ENCODE measurements around the gene LRP4. TPM values are rescaled to one million over a fixed set of nuclear protein-coding genes. Genes with fewer than 3 reads are reported as not detected.

Gene LRP4
- total RNA-seq, 1 experiment from 2014 or later: 9.6 TPM

DNA sequence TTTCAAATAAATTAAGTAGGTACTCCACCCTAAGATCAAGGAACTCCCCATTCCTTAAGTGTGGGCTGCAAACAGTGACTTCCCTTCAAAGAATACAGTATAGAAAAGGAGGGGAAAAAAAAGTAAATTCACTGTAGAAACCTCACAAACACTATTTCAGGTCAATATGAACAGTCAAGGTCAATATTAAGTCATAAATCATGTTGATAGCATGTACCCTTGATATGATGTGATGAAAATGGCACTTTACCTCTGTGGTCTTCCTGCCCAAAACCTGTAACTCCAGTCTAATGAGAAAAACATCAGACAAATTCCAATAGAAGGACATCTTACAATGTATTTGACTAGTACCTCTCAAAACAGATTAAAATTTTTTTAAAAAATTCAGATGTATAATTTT is 80.5 kb downstream of the LRP4 start:
- BruUV-seq (replicated peaks): no TSS peak
- Histone ChIP-seq H3K4me2 (no peak overlapping the region), H3K36me3 (ENCODE audit: low read depth) (no peaks in the 10 kb centered on the region), H4K20me1 (ENCODE audit: insufficient read depth) (peaks cover 48% of the 10 kb centered on the region), H3K4me3 (no peak overlapping the region), H3K27me3 (ENCODE audit: insufficient read depth, low read depth) (no peaks in the 10 kb centered on the region), H3K4me1 (replicated peaks; ENCODE audit: insufficient read depth) (no peaks in the 10 kb centered on the region), H2AFZ (no peak overlapping the region), H3K9me2 (ENCODE audit: insufficient read depth) (no peaks in the 10 kb centered on the region), H3F3A (ENCODE audit: insufficient read depth, low read depth) (peaks cover 12% of the 10 kb centered on the region; the same call in 1 of the 2 replicates), H3K79me2 (ENCODE audit: low read depth) (peaks cover 95% of the 10 kb centered on the region), H3K9me3 (ENCODE audit: insufficient read depth, low read depth) (no peaks in the 10 kb centered on the region), H3K27ac (no peak overlapping the region)
- ChIA-PET POLR2A (ENCODE audit: unreplicated experiment) (no interaction called here), CTCF (no interaction called here)
- no peak for DNase-seq
- TF ChIP-seq EZH2 (IDR thresholded peaks at IDR 0.05; ENCODE audit: low read depth): no peak
- TF ChIP-seq, protein P1, sequence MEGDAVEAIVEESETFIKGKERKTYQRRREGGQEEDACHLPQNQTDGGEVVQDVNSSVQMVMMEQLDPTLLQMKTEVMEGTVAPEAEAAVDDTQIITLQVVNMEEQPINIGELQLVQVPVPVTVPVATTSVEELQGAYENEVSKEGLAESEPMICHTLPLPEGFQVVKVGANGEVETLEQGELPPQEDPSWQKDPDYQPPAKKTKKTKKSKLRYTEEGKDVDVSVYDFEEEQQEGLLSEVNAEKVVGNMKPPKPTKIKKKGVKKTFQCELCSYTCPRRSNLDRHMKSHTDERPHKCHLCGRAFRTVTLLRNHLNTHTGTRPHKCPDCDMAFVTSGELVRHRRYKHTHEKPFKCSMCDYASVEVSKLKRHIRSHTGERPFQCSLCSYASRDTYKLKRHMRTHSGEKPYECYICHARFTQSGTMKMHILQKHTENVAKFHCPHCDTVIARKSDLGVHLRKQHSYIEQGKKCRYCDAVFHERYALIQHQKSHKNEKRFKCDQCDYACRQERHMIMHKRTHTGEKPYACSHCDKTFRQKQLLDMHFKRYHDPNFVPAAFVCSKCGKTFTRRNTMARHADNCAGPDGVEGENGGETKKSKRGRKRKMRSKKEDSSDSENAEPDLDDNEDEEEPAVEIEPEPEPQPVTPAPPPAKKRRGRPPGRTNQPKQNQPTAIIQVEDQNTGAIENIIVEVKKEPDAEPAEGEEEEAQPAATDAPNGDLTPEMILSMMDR (conservative IDR thresholded peaks at IDR 0.05): no peak
- intact Hi-C loops (cut with micrococcal nuclease; ENCODE audit: unreplicated experiment): no loop called here

DNA sequence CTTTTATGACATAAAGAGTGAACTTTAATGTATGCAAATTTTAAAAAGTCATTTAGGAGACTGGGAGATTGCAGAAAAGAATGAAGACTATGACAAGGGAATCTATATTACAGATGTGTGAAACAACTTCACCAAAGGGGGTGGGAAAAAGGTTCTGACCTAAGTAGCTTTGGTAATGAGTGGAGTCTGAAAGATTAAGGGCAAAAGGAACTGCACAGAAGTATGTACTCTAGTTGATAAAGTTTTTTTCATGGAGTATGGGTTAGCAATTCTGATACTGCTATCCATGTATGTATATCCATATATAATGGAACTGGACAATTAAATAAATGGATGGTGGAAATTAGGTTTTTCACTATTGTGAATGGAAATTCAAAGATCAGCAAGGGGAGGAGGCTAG is 81.5 kb downstream of the LRP4 start:
- no peak for DNase-seq
- H3K27me3 ChIP-seq (ENCODE audit: insufficient read depth, low read depth): no peaks in the 10 kb centered on the region
- no peaks in the 10 kb centered on the region for H3K9me2 ChIP-seq (ENCODE audit: insufficient read depth)
- no TSS peak for BruUV-seq (replicated peaks)
- peaks cover 95% of the 10 kb centered on the region for H3K79me2 ChIP-seq (ENCODE audit: low read depth)
- ChIA-PET CTCF (no interaction called here), POLR2A (ENCODE audit: unreplicated experiment) (no interaction called here)
- H3K4me1 ChIP-seq (replicated peaks; ENCODE audit: insufficient read depth): no peaks in the 10 kb centered on the region
- intact Hi-C loops (cut with micrococcal nuclease; ENCODE audit: unreplicated experiment): no loop called here
- H2AFZ ChIP-seq: no peak overlapping the region
- peaks cover 17% of the 10 kb centered on the region; the same call in 1 of the 2 replicates for H3F3A ChIP-seq (ENCODE audit: insufficient read depth, low read depth)
- no peak overlapping the region for H3K4me3 ChIP-seq
- H3K9me3 ChIP-seq (ENCODE audit: insufficient read depth, low read depth): no peaks in the 10 kb centered on the region
- no peak overlapping the region for H3K4me2 ChIP-seq
- TF ChIP-seq EZH2 (IDR thresholded peaks at IDR 0.05; ENCODE audit: low read depth): no peak
- TF ChIP-seq, protein P1 (conservative IDR thresholded peaks at IDR 0.05): no peak
- no peak overlapping the region for H3K27ac ChIP-seq
- no peaks in the 10 kb centered on the region for H3K36me3 ChIP-seq (ENCODE audit: low read depth)
- peaks cover 50% of the 10 kb centered on the region for H4K20me1 ChIP-seq (ENCODE audit: insufficient read depth)

DNA sequence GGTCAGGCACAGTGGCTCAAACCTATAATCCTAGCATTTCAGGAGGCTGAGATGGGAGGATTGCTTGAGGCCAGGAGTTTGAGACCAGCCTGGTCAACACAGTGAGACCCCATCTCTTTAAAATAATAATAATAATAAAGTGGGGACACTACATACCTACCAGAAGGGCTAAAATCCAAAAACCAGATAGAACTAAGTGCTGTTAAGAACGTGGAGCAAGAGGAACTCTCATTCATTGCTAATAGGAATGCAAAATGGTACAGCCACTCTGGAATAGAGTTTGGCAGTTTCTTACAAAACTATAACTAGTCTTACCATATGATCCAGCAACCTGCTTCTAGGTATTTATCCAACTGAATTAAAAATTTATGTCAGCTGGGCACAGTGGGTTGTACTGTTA is 81.9 kb downstream of the LRP4 start:
- Histone ChIP-seq H3K4me3 (no peak overlapping the region), H2AFZ (no peak overlapping the region), H3K9me2 (ENCODE audit: insufficient read depth) (no peaks in the 10 kb centered on the region), H3K79me2 (ENCODE audit: low read depth) (peaks cover 95% of the 10 kb centered on the region), H3K36me3 (ENCODE audit: low read depth) (no peaks in the 10 kb centered on the region), H3K9me3 (ENCODE audit: insufficient read depth, low read depth) (no peaks in the 10 kb centered on the region), H4K20me1 (ENCODE audit: insufficient read depth) (peaks cover 46% of the 10 kb centered on the region), H3K27me3 (ENCODE audit: insufficient read depth, low read depth) (no peaks in the 10 kb centered on the region), H3K4me2 (no peak overlapping the region), H3K4me1 (replicated peaks; ENCODE audit: insufficient read depth) (no peaks in the 10 kb centered on the region), H3F3A (ENCODE audit: insufficient read depth, low read depth) (peaks cover 21% of the 10 kb centered on the region; the same call in 1 of the 2 replicates), H3K27ac (no peak overlapping the region)
- BruUV-seq (replicated peaks): no TSS peak
- intact Hi-C loops (cut with micrococcal nuclease; ENCODE audit: unreplicated experiment): no loop called here
- ChIA-PET POLR2A (ENCODE audit: unreplicated experiment) (no interaction called here), CTCF (no interaction called here)
- TF ChIP-seq EZH2 (IDR thresholded peaks at IDR 0.05; ENCODE audit: low read depth): no peak
- TF ChIP-seq, protein P1 (conservative IDR thresholded peaks at IDR 0.05): no peak
- no peak for DNase-seq

Data from PC-9 (cell line).